Kidney tubule cell (primary cell): ENCODE results near the gene E2F4.

Source experiments
- DNase-seq: peaks from one replicate; pipeline ENCODE4 v3.0.0-alpha.2; 2018; ENCODE audit warnings: low spot score

Gene E2F4

GRCh38 chr16:67191995-67192681 is at the start of gene E2F4:
Gene E2F4, plus strand, starts transcription at chr16:67192155. Its CDS starts 73 bp downstream, at chr16:67192228.
- peak; percentile 93 for DNase-seq

- DNase-seq = no peak
Observed at GRCh38 chr16:67142342-67142741, 49.6 kb upstream of the E2F4 start.

- DNase-seq = no peak
Observed at GRCh38 chr16:67144943-67145342, 47.0 kb upstream of the E2F4 start.

GRCh38 chr16:67145746-67146145 is 46.2 kb upstream of the E2F4 start:
- DNase-seq = no peak

GRCh38 chr16:67146523-67147357 is 45.2 kb upstream of the E2F4 start:
- DNase-seq = no peak

GRCh38 chr16:67147437-67148140 is 44.4 kb upstream of the E2F4 start:
- DNase-seq = no peak

GRCh38 chr16:67148221-67148620 is 43.7 kb upstream of the E2F4 start:
- DNase-seq = no peak

GRCh38 chr16:67148656-67149275 is 43.2 kb upstream of the E2F4 start:
- DNase-seq = no peak

- no peak for DNase-seq
Observed at GRCh38 chr16:67149276-67150046, 42.5 kb upstream of the E2F4 start.

- DNase-seq = peak; percentile 25
Observed at GRCh38 chr16:67150047-67150832, 41.7 kb upstream of the E2F4 start.

- DNase-seq = peak; percentile 41
Observed at GRCh38 chr16:67150833-67151396, 41.0 kb upstream of the E2F4 start, which contains the start of gene B3GNT9. Gene B3GNT9, minus strand, starts transcription at chr16:67150998. Its CDS starts 513 bp downstream, at chr16:67150485.

GRCh38 chr16:67151431-67152097 is 40.4 kb upstream of the E2F4 start:
- no peak for DNase-seq

- no peak for DNase-seq
Observed at GRCh38 chr16:67154578-67155294, 37.2 kb upstream of the E2F4 start.

- peak; percentile 75 for DNase-seq
Observed at GRCh38 chr16:67155295-67156142, 36.4 kb upstream of the E2F4 start.

GRCh38 chr16:67156143-67156844 is 35.7 kb upstream of the E2F4 start:
- DNase-seq = no peak

GRCh38 chr16:67157106-67157748 is 34.7 kb upstream of the E2F4 start:
- DNase-seq = no peak
